ENCODE data around the gene QSOX2.

QSOX2 gene

DNA sequence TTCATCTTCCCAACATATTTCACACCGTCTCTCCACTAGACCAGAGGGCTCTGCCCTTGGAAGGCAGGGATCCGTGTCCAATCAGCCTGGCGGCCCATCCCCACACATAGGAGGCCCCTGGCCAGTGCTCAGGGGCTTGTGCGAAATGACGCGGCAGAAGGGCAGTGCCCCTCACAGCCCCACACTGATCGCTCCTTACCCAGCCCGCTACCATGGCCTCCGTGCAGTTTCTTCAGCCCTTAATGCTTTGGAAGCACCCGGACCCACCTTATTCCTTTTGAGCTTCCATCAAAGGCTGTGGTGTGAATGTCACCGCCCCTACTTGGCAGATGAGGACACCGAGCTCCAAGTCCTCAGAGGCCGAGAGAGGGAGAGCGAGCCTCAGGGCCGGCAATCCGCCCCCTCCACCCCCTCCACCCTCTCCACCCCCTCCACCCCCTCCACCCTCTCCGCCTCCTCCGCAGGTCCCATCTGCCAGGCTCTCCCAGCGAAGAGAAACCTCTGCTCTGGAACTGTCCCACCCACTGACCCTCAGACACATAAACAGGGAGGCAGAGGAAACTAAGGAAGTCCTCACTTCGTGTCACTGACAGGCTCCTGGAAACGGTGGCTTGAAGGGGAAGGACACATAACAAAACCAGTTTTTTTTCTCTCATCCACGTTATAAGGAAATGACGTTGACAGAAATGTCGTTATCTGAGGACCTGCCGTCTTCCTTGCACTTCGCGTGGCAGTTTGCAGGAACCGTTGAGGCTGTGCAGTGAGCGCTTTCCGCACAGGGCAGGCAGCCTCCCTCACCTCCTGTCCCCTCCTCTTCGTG lies 13.9 kb downstream of the QSOX2 start:
- Histone ChIP-seq H3K4me3 (replicated peaks; ENCODE audit: low read depth, low read length) (no peak overlapping the region), H3K27me3 (replicated peaks; ENCODE audit: control insufficient read depth, insufficient read depth, low read length) (no peaks in the 10 kb centered on the region), H3K36me3 (ENCODE audit: control insufficient read depth, insufficient read depth, low read length) (peaks cover 17% of the 10 kb centered on the region)
- TF ChIP-seq, protein P1, sequence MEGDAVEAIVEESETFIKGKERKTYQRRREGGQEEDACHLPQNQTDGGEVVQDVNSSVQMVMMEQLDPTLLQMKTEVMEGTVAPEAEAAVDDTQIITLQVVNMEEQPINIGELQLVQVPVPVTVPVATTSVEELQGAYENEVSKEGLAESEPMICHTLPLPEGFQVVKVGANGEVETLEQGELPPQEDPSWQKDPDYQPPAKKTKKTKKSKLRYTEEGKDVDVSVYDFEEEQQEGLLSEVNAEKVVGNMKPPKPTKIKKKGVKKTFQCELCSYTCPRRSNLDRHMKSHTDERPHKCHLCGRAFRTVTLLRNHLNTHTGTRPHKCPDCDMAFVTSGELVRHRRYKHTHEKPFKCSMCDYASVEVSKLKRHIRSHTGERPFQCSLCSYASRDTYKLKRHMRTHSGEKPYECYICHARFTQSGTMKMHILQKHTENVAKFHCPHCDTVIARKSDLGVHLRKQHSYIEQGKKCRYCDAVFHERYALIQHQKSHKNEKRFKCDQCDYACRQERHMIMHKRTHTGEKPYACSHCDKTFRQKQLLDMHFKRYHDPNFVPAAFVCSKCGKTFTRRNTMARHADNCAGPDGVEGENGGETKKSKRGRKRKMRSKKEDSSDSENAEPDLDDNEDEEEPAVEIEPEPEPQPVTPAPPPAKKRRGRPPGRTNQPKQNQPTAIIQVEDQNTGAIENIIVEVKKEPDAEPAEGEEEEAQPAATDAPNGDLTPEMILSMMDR (IDR thresholded peaks at IDR 0.05; ENCODE audit: insufficient read depth, low read length, poor library complexity, severe bottlenecking) = no peak
- DNase-seq (ENCODE audit: extremely low read depth, insufficient read length) = no peak

- TF ChIP-seq, protein P1 (IDR thresholded peaks at IDR 0.05; ENCODE audit: insufficient read depth, low read length, poor library complexity, severe bottlenecking) = no peak
- DNase-seq (ENCODE audit: extremely low read depth, insufficient read length) = no peak
- Histone ChIP-seq H3K36me3 (ENCODE audit: control insufficient read depth, insufficient read depth, low read length) (peaks cover 11% of the 10 kb centered on the region), H3K4me3 (replicated peaks; ENCODE audit: low read depth, low read length) (no peak overlapping the region), H3K27me3 (replicated peaks; ENCODE audit: control insufficient read depth, insufficient read depth, low read length) (no peaks in the 10 kb centered on the region)
Measured at GRCh38 chr9:136230773-136231172, 14.8 kb downstream of the QSOX2 start.

DNA sequence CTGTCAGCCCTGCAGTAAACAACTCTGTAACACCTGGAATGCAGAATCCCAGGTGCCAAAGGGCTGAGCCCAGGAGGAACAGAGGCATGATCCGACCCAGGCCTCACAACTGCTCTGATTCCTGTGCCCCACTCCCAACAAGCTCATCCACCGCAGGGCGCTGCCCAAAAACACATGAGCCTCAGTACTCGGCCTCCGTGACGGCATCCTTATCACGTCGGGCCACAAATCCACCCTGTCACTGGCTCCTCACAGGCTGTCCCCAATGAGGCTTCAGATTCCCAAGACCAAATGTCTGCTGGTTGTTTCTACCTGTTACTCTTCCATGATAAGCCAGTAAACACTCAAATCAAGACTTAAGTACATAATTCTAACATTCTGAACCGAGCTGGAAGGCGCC lies 15.2 kb downstream of the QSOX2 start:
- DNase-seq (ENCODE audit: extremely low read depth, insufficient read length) = no peak
- TF ChIP-seq, protein P1 (IDR thresholded peaks at IDR 0.05; ENCODE audit: insufficient read depth, low read length, poor library complexity, severe bottlenecking) = no peak
- H3K27me3 ChIP-seq (replicated peaks; ENCODE audit: control insufficient read depth, insufficient read depth, low read length) = no peaks in the 10 kb centered on the region
- H3K36me3 ChIP-seq (ENCODE audit: control insufficient read depth, insufficient read depth, low read length) = peaks cover 8% of the 10 kb centered on the region
- H3K4me3 ChIP-seq (replicated peaks; ENCODE audit: low read depth, low read length) = no peak overlapping the region

DNA sequence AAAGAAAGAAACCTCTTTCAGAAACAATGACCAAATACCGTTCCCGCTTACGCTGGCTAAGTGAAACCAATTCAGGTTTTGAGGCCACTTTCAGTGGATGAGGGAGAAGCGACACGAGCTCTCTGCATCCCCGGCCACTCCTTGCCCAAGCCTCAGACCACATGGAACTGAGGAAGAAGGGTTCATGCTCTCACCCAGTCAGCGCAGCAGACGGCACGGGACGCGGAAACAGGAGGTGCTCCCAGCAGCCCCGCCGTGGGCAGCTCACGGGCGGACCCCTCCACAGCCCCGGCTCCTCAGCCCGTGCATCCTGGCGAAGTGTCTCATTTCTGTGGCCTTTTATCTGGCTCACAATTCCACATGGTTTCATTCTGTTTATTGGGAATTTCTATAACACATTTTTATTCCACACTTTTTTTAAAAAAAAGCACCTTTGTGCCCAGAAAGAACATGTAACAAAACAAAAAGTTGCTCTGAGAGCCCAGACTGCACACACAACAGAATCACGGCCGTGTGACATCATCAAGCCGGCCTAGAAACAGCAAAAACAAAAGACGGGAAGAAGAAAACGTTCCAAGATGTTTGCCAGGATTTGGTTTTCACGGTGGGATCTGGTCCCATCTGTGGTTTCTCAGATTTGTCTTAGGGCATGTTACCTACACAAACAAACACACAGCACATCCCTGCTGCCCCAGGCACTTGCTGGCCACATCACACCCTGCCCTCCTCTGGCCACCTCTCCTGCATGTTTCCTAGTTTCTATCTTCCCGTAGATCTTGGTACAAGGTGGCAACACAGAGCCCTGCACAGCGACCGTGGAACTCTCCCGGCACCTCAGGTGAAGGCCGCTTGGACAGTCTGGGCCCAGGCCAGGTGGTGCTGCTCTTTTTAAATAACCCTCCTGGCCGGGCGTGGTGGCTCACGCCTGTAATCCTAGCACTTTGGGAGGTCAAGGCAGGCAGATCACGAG lies 16.2 kb downstream of the QSOX2 start:
- Histone ChIP-seq H3K27me3 (replicated peaks; ENCODE audit: control insufficient read depth, insufficient read depth, low read length) (no peaks in the 10 kb centered on the region), H3K36me3 (ENCODE audit: control insufficient read depth, insufficient read depth, low read length) (peaks cover 6% of the 10 kb centered on the region), H3K4me3 (replicated peaks; ENCODE audit: low read depth, low read length) (no peak overlapping the region)
- no peak for DNase-seq (ENCODE audit: extremely low read depth, insufficient read length)
- TF ChIP-seq, protein P1 (IDR thresholded peaks at IDR 0.05; ENCODE audit: insufficient read depth, low read length, poor library complexity, severe bottlenecking) = no peak

DNA sequence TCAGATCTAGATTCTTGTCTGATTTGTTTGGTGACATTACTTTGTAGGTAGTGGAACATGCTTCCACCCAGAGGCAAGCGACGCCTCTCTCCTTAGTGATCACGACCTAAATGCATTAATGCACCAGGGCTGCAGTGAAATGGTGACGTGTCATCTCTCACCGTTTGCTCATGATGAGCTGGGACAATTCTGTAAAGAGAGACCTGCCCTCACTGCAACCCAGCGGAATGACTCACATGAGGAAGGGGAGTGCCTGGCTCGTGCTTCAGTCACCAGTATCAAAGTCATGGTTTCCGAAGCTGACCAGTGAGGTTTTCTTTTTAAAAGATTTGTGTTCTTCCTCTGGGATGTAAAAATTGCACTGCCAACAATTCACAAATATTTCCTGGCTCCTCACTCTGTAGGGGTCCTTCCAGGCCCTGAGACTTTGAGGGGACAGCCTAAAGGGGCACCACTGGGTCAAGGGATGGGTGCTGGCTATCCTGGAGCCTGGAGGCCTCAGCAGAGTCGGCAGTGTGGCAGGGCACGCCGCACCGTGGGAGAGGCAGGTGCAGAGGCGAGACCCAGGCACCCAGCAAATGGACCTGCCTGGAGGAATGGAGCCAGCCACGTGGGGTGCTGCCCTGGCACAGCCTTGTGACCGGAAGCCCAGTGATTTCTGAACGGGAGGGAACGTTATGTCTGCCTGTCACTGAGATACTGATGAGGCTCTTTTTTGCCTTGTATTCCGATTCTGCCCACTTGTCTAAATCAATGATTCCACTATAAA lies 17.3 kb downstream of the QSOX2 start:
- TF ChIP-seq, protein P1 (IDR thresholded peaks at IDR 0.05; ENCODE audit: insufficient read depth, low read length, poor library complexity, severe bottlenecking) = no peak
- no peaks in the 10 kb centered on the region for H3K27me3 ChIP-seq (replicated peaks; ENCODE audit: control insufficient read depth, insufficient read depth, low read length)
- H3K36me3 ChIP-seq (ENCODE audit: control insufficient read depth, insufficient read depth, low read length) = peaks cover 13% of the 10 kb centered on the region
- no peak for DNase-seq (ENCODE audit: extremely low read depth, insufficient read length)
- H3K4me3 ChIP-seq (replicated peaks; ENCODE audit: low read depth, low read length) = no peak overlapping the region
